ENCODE data around the gene PSMG1. TPM values are rescaled to one million over a fixed set of nuclear protein-coding genes. Genes with fewer than 3 reads are reported as not detected.
A peak's percentile ranks its signal among the peaks of the same experiment; 100 is the strongest.

The PSMG1 gene
- total RNA-seq, 1 donor from 2014 or later, result 23.7 TPM

GRCh38 chr21:39184050-39184980, 1.1 kb upstream of the PSMG1 start:
- Mint-ChIP-seq H3K27me3 (no peaks in the 10 kb centered on the region), H3K27ac (peak overlapping the region; percentile 94), H3K36me3 (ENCODE audit: low read depth) (peaks cover 13% of the 10 kb centered on the region), H3K4me1 (peaks cover 25% of the 10 kb centered on the region), H3K4me3 (peak overlapping the region; percentile 98), H3K9me3 (no peaks in the 10 kb centered on the region)
- no peak for DNase-seq
- ChIA-PET POLR2A (interaction anchor here (0.5 to 3.0 kb wide), 11 partner anchors 11 to 1985 kb away, joined by 3 to 29 read pairs (median 5); partner anchors contain the start of genes BRWD1, HMGN1 and VPS26C), CTCF (no interaction called here)
- TF ChIP-seq, protein P1, sequence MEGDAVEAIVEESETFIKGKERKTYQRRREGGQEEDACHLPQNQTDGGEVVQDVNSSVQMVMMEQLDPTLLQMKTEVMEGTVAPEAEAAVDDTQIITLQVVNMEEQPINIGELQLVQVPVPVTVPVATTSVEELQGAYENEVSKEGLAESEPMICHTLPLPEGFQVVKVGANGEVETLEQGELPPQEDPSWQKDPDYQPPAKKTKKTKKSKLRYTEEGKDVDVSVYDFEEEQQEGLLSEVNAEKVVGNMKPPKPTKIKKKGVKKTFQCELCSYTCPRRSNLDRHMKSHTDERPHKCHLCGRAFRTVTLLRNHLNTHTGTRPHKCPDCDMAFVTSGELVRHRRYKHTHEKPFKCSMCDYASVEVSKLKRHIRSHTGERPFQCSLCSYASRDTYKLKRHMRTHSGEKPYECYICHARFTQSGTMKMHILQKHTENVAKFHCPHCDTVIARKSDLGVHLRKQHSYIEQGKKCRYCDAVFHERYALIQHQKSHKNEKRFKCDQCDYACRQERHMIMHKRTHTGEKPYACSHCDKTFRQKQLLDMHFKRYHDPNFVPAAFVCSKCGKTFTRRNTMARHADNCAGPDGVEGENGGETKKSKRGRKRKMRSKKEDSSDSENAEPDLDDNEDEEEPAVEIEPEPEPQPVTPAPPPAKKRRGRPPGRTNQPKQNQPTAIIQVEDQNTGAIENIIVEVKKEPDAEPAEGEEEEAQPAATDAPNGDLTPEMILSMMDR (IDR thresholded peaks at IDR 0.05), result no peak
- no peak for ATAC-seq (ENCODE audit: low read depth)
- intact Hi-C loops (cut with micrococcal nuclease), result loop anchor here (10.0 kb wide), 1 partner anchor 1980 kb away; the partner anchor contains the start of gene BACE2

GRCh38 chr21:39182484-39183271, 573 bp downstream of the PSMG1 start:
- CTCF ChIA-PET, result interaction anchor here (0.9 kb wide), 1 partner anchor 259 kb away, joined by 3 read pairs; no protein-coding TSS in a partner anchor
- POLR2A ChIA-PET, result interaction anchor here (0.7 to 3.0 kb wide), 7 partner anchors 83 to 1619 kb away, joined by 3 to 29 read pairs (median 10); partner anchors contain the start of genes BRWD1 and HMGN1
- no peaks in the 10 kb centered on the region for H3K27me3 Mint-ChIP-seq
- TF ChIP-seq, protein P1 (IDR thresholded peaks at IDR 0.05), result no peak
- ATAC-seq (ENCODE audit: low read depth) (peak; percentile 13), DNase-seq (no peak)
- intact Hi-C loops (cut with micrococcal nuclease), result loop anchor here (1.0 to 10.0 kb wide), 10 partner anchors 130 to 1982 kb away; partner anchors contain the start of genes BACE2, DYRK1A, ETS2 and LCA5L
- H3K27ac Mint-ChIP-seq, result peak overlapping the region; percentile 94
- H3K9me3 Mint-ChIP-seq, result no peaks in the 10 kb centered on the region
- peak overlapping the region; percentile 98 for H3K4me3 Mint-ChIP-seq
- peaks cover 24% of the 10 kb centered on the region for H3K36me3 Mint-ChIP-seq (ENCODE audit: low read depth)
- peaks cover 20% of the 10 kb centered on the region for H3K4me1 Mint-ChIP-seq

DNA sequence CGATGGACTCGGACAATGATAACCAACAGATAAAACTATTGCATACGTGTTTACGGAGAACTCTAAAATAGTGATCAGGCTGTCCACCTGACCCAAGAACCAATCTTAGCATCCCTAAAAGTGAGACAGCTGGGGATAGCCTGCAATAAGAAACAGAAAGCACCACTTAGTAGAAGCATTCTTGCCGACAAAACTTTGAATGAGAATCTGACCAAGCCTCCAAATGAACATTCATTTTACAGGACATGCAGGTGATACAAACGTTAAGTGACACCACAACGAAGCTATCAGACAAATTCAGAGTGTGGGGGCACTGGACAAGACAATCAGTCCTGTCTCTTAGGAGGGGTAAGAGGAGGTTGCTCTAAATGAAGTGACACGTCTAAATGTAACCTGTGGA, 1.2 kb downstream of the PSMG1 start:
- H3K4me3 Mint-ChIP-seq, result peak overlapping the region; percentile 98
- no peaks in the 10 kb centered on the region for H3K9me3 Mint-ChIP-seq
- intact Hi-C loops (cut with micrococcal nuclease), result loop anchor here (2.0 to 10.0 kb wide), 4 partner anchors 199 to 1983 kb away; partner anchors contain the start of genes BACE2 and DYRK1A
- DNase-seq, result no peak
- no peak for ATAC-seq (ENCODE audit: low read depth)
- no peaks in the 10 kb centered on the region for H3K27me3 Mint-ChIP-seq
- H3K36me3 Mint-ChIP-seq (ENCODE audit: low read depth), result peaks cover 24% of the 10 kb centered on the region
- H3K27ac Mint-ChIP-seq, result peak overlapping the region; percentile 74
- H3K4me1 Mint-ChIP-seq, result peaks cover 20% of the 10 kb centered on the region
- POLR2A ChIA-PET, result no interaction called here
- TF ChIP-seq, protein P1 (IDR thresholded peaks at IDR 0.05), result no peak
- CTCF ChIA-PET, result no interaction called here

- TF ChIP-seq, protein P1 (IDR thresholded peaks at IDR 0.05), result no peak
- intact Hi-C loops (cut with micrococcal nuclease), result loop anchor here (10.0 kb wide), 1 partner anchor 1983 kb away; the partner anchor contains the start of gene BACE2
Measured at GRCh38 chr21:39181205-39181818, 1.9 kb downstream of the PSMG1 start.

More at GRCh38 chr21:39181205-39181818, 1.9 kb downstream of the PSMG1 start:
- Mint-ChIP-seq H3K9me3 (no peaks in the 10 kb centered on the region), H3K36me3 (ENCODE audit: low read depth) (peaks cover 28% of the 10 kb centered on the region), H3K27me3 (no peaks in the 10 kb centered on the region), H3K27ac (no peak overlapping the region), H3K4me1 (peaks cover 20% of the 10 kb centered on the region), H3K4me3 (no peak overlapping the region)
- ChIA-PET CTCF (no interaction called here), POLR2A (no interaction called here)
- no peak for DNase-seq
- no peak for ATAC-seq (ENCODE audit: low read depth)
